ENCODE results near the gene NCAPH2. TPM values are rescaled to one million over a fixed set of nuclear protein-coding genes. Genes with fewer than 3 reads are reported as not detected.

The NCAPH2 gene
- total RNA-seq, 1 donor from 2014 or later: 44.2 TPM

DNA sequence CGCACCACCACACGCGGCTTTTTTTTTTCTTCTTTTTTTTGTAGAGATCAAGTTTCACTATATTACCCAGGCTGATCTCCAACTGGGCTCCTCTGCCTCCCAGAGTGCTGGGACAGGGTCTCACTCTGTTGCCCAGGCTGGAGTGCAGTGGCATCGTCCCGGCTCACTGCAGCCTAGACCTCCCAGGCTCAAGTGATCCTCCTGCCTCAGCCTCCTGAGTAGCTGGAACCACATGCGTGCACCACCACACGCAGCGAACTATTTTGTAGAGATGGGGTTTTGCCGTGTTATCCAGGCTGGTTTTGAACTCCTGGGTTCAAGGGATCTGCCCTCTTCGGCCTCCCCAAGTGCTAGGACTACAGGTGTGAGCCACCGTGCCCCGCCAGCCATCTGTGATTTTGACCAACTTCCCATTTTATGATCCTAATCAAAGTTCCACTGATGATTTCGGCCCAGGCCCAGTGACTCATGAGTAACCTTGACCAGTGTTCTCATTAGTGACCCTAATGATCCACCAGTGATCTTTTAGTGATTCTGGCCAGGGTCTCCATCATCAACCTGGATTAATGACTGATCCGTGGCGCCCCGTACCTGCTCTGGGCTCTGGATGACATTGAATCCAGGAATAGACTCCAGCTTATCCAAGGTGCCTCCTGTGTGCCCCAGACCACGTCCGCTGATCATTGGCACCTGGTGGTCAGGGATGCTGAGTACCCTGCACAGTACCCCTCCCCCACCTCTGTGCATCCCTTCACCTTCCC is 20.1 kb downstream of the NCAPH2 start:
- TF ChIP-seq, protein P1, sequence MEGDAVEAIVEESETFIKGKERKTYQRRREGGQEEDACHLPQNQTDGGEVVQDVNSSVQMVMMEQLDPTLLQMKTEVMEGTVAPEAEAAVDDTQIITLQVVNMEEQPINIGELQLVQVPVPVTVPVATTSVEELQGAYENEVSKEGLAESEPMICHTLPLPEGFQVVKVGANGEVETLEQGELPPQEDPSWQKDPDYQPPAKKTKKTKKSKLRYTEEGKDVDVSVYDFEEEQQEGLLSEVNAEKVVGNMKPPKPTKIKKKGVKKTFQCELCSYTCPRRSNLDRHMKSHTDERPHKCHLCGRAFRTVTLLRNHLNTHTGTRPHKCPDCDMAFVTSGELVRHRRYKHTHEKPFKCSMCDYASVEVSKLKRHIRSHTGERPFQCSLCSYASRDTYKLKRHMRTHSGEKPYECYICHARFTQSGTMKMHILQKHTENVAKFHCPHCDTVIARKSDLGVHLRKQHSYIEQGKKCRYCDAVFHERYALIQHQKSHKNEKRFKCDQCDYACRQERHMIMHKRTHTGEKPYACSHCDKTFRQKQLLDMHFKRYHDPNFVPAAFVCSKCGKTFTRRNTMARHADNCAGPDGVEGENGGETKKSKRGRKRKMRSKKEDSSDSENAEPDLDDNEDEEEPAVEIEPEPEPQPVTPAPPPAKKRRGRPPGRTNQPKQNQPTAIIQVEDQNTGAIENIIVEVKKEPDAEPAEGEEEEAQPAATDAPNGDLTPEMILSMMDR (IDR thresholded peaks at IDR 0.05; ENCODE audit: insufficient read depth, low read length, severe bottlenecking): no peak
- H3K27me3 ChIP-seq (ENCODE audit: control insufficient read depth, insufficient read depth, low read length): no peaks in the 10 kb centered on the region
- FAIRE-seq (no peak), DNase-seq (ENCODE audit: low read depth) (no peak)
- H3K36me3 ChIP-seq (ENCODE audit: control insufficient read depth, insufficient read depth, low read length): peaks cover 14% of the 10 kb centered on the region
- no peak overlapping the region for H3K4me3 ChIP-seq (ENCODE audit: low read depth, low read length)

DNA sequence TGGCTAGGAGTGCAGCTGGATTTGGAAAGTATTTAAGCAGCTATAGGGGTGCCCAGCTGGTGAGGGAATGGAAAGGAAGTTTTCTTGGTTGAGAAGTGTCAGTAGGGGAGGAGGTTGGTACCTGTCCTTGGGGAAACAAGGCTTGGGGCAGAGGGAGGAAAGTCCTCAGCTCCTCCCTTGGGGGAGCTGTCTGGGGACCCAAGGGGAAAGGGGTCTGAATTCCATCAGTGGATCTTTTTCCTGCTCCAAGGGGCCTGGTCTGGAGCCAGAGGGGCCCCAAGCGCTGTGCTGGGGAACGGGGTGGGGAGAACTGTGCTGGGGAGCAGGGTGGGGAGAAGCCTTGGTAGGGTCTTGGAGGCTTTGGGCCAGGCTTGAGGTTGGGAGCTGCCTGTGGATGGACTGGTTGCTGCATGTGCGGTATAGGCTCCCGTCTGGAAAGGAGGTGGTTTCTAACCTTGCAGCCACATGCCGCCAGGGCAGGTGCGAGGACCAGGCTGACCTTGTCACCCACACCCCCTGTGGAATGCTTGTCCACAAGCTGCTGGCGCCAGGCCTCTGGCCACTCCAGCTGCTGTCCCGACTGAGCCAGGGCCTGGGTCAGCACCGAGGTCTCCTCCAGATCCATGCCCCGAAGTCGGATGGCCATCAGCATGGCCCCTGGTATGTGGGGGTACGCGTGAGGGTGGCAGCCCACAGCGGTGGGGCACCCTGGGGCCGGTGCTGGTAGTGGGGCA is 20.8 kb downstream of the NCAPH2 start:
- DNase-seq (ENCODE audit: low read depth): no peak
- H3K4me3 ChIP-seq (ENCODE audit: low read depth, low read length): peak overlapping the region; percentile 78
- TF ChIP-seq, protein P1 (IDR thresholded peaks at IDR 0.05; ENCODE audit: insufficient read depth, low read length, severe bottlenecking): no peak
- H3K27me3 ChIP-seq (ENCODE audit: control insufficient read depth, insufficient read depth, low read length): no peaks in the 10 kb centered on the region
- no peak for FAIRE-seq
- H3K36me3 ChIP-seq (ENCODE audit: control insufficient read depth, insufficient read depth, low read length): peaks cover 11% of the 10 kb centered on the region

DNA sequence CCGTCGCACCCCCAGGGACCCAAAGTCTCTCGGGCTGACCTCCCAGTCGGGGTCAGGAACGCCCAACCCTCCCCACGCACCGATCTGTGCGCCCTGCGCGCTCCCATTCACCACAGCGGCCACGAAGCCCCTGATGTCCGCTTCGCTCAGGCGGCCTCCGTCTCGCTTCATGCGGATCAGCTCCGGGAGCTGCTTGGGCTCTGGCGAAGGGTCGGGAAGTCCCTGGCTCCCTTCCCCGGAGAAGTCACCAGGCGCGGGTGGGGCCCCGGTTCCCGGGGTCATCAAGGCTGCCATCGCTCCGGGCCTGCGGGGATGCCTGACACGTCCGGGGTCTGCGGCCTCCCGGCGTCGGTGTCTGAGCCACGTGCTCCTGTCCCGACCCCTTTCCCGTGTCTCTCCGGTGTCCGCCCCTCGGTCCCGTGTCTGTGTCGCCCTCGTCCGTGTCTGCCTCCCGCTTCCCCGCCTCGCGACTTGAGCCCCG is 21.4 kb downstream of the NCAPH2 start:
- peaks cover 8% of the 10 kb centered on the region for H3K36me3 ChIP-seq (ENCODE audit: control insufficient read depth, insufficient read depth, low read length)
- no peaks in the 10 kb centered on the region for H3K27me3 ChIP-seq (ENCODE audit: control insufficient read depth, insufficient read depth, low read length)
- TF ChIP-seq, protein P1 (IDR thresholded peaks at IDR 0.05; ENCODE audit: insufficient read depth, low read length, severe bottlenecking): no peak
- H3K4me3 ChIP-seq (ENCODE audit: low read depth, low read length): peak overlapping the region; percentile 78
- FAIRE-seq (no peak), DNase-seq (ENCODE audit: low read depth) (no peak)

DNA sequence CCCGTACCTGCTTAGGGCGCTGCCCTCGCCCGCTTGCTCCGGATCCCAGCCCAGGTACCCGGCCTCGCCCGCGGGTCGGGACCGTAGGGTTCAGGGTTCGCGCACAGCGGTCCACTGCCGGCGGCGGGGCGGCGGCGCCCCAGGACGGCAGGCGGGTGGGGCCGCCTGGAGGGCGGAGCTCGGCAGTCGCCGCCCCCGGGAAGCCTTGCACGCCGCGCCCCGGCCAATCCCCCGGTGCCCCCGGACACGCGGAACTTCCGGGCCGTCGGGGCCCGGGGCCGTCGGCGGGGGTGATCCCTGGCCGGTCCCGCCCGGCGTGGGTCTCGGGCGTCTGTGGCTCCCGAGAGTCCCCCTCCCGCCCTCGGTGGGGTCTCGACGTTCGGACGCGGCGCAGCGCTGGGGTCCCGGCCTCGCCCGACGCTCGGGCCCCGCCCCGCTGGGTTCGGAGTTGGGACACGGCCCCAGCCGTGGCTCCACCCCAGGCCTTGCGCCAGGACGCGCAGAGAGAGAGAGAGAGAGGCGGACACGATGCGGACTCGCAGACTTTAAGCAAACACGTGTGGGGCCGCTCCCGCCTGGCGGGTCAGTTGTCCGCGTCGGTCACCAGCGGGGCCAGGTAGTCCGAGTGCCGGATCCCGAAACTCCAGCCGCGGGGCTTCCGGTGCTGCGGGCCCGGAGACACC is 22.0 kb downstream of the NCAPH2 start, which contains the start of gene TYMP:
Gene TYMP (minus strand): TSS at position 116 of the 683 bp plus-strand sequence. CDS start 303 bp downstream, outside the sequence.
- no peak for FAIRE-seq
- peak; percentile 52 for DNase-seq (ENCODE audit: low read depth)
- TF ChIP-seq, protein P1 (IDR thresholded peaks at IDR 0.05; ENCODE audit: insufficient read depth, low read length, severe bottlenecking): no peak

DNA sequence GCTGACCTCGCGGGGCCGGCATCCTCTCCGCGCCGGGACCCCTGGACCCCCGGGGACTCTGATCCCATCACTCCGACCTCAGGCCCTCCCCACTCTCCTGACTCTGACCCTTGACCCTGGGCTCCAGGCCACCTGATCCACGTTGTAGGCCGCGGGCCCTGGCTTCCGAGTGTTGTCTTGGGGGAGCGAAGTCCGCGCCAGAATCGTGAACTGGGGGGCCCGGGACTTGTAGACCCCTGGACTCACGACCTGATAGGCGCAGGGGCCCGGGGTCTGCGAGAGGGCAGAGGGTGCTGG is 22.5 kb downstream of the NCAPH2 start:
- FAIRE-seq (no peak), DNase-seq (ENCODE audit: low read depth) (no peak)
- peak overlapping the region; percentile 78 for H3K4me3 ChIP-seq (ENCODE audit: low read depth, low read length)
- H3K36me3 ChIP-seq (ENCODE audit: control insufficient read depth, insufficient read depth, low read length): peaks cover 6% of the 10 kb centered on the region
- TF ChIP-seq, protein P1 (IDR thresholded peaks at IDR 0.05; ENCODE audit: insufficient read depth, low read length, severe bottlenecking): no peak
- H3K27me3 ChIP-seq (ENCODE audit: control insufficient read depth, insufficient read depth, low read length): no peaks in the 10 kb centered on the region

More for the DNA sequence above, 22.0 kb downstream of the NCAPH2 start, which contains the start of gene TYMP:
- H3K4me3 ChIP-seq (ENCODE audit: low read depth, low read length): peak within 1 kb of the TSS; percentile 78
- H3K27me3 ChIP-seq (ENCODE audit: control insufficient read depth, insufficient read depth, low read length): no peaks in the 10 kb centered on the region
- H3K36me3 ChIP-seq (ENCODE audit: control insufficient read depth, insufficient read depth, low read length): peaks cover 6% of the 10 kb centered on the region
